DOHH2 (cell line): ENCODE data around the gene ASH1L.
"Not testable (repeated sequence)": the region's sequence is repeated elsewhere in the genome, so short reads cannot be mapped to it uniquely, and the experiment has no call there.

Experiments
- H3F3A ChIP-seq: fragments of 200-600 bp; sonication (generic), shearing (Covaris generic); 2 replicates; pipeline ENCODE4 v1.6.0; 2016; ENCODE audit warnings: antibody characterized with exemption, mild to moderate bottlenecking; ENCODE audit not compliant: control insufficient read depth, insufficient read depth
- H3K27ac ChIP-seq: fragments of 200-600 bp; sonication (generic); 2 replicates; pipeline ENCODE4 v1.5.1; 2014; ENCODE audit warnings: low read depth, mild to moderate bottlenecking, low read length, moderate library complexity
- H3K27me3 ChIP-seq: fragments of 200-600 bp; sonication (generic); 2 replicates; pipeline ENCODE4 v1.6.1; 2014; ENCODE audit warnings: mild to moderate bottlenecking, low read length, mixed read lengths; ENCODE audit not compliant: control insufficient read depth
- H3K36me3 ChIP-seq: fragments of 200-600 bp; sonication (generic); 2 replicates; pipeline ENCODE4 v1.6.1; 2014; ENCODE audit warnings: mild to moderate bottlenecking, low read length, moderate library complexity, mixed read lengths; ENCODE audit not compliant: control insufficient read depth
- H3K4me1 ChIP-seq: fragments of 200-600 bp; sonication (generic); 2 replicates; pipeline ENCODE4 v1.6.1; 2014; ENCODE audit warnings: mild to moderate bottlenecking, low read length, mixed read lengths; ENCODE audit not compliant: control insufficient read depth
- H3K4me2 ChIP-seq: fragments of 200-600 bp; sonication (generic); 2 replicates; pipeline ENCODE4 v1.6.0; 2014; ENCODE audit warnings: mild to moderate bottlenecking, low read length, moderate library complexity
- H3K4me3 ChIP-seq: fragments of 200-600 bp; sonication (generic); 2 replicates; pipeline ENCODE4 v1.5.1; 2014; ENCODE audit warnings: mild to moderate bottlenecking, low read length, mixed read lengths
- H3K79me2 ChIP-seq: fragments of 200-600 bp; sonication (generic); 2 replicates; pipeline ENCODE4 v1.6.1; 2014; ENCODE audit warnings: mild to moderate bottlenecking, low read length, mixed read lengths; ENCODE audit not compliant: control insufficient read depth
- H3K9me2 ChIP-seq: fragments of 200-600 bp; sonication (generic); replicated peaks from 2 replicates; pipeline ENCODE4 v1.6.1; 2014; ENCODE audit warnings: mild to moderate bottlenecking, low read length, mixed read lengths; ENCODE audit not compliant: control insufficient read depth
- H3K9me3 ChIP-seq: fragments of 200-600 bp; sonication (generic); 2 replicates; pipeline ENCODE4 v1.6.1; 2014; ENCODE audit warnings: antibody characterized with exemption, low read length, mixed read lengths; ENCODE audit not compliant: control insufficient read depth, insufficient read depth
- H4K20me1 ChIP-seq: fragments of 200-600 bp; sonication (generic); 2 replicates; pipeline ENCODE4 v1.6.0; 2014; ENCODE audit warnings: low read depth, mild to moderate bottlenecking, antibody characterized with exemption, low read length, moderate library complexity; ENCODE audit not compliant: control insufficient read depth, insufficient read depth
- CTCF ChIP-seq: fragments of 200-600 bp; sonication (generic); IDR thresholded peaks from one replicate; pipeline ENCODE4 v1.5.1; 2014; ENCODE audit warnings: antibody characterized with exemption, mild to moderate bottlenecking, low read depth, low read length; ENCODE audit not compliant: poor library complexity, severe bottlenecking
- EZH2phosphoT487 ChIP-seq: fragments of 200-600 bp; sonication (generic); IDR thresholded peaks from 2 replicates; pipeline ENCODE4 v1.6.1; 2017; ENCODE audit warnings: borderline replicate concordance, mild to moderate bottlenecking, antibody characterized with exemption, low read length, moderate library complexity, mixed read lengths

ASH1L gene

DNA sequence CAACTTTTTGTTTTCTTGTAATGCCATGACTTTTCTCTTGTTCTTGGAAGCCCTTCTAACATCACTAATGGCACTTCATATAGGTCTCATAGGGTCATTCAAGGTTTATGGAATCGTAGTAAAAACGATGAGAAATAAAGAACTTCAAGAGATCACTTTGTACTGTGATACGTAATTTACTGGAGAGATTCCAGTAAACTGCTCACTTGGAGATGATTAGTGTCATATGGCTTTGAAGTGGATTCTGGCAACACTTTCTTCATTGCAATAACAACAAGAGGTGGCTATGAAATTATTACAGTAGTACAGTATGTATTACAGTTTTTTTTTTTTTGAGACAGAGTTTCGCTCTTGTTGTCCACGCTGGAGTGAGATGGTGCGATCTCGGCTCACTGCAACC is 138.5 kb downstream of the ASH1L start:
- Histone ChIP-seq H3K36me3 (0 out of 2 replicates have a peak, but pooled peaks cover under 1% of the 10 kb centered on the region), H3K9me2 (no peaks in the 10 kb centered on the region), H3K27me3 (no peaks in the 10 kb centered on the region), H3K4me2 (no peak overlapping the region), H4K20me1 (no peaks in the 10 kb centered on the region), H3K9me3 (no peaks in the 10 kb centered on the region), H3K4me1 (no peaks in the 10 kb centered on the region), H3K79me2 (peaks cover under 1% of the 10 kb centered on the region; the same call in 1 of the 2 replicates), H3K4me3 (no peak overlapping the region), H3F3A (no peaks in the 10 kb centered on the region), H3K27ac (no peak overlapping the region)
- TF ChIP-seq EZH2phosphoT487: no peak
- TF ChIP-seq CTCF: no peak

DNA sequence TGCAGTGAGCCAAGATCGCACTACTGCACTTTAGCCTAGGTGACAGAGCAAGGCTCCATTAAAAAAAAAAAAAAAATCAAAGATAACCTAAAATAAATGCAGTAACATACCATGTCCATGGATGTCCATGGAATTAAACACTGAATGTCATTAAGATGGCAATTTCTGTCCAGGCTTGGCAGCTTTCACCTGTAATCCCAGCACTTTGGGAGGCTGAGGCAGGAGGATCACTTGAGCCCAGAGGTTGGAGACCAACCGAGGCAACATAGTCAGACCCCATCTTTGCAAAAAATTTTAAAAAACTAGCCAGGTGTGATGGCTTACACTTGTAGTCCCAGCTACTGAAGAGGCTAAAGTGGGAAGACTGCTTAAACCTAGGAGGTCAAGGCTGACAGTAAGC is 141.8 kb downstream of the ASH1L start:
- Histone ChIP-seq H4K20me1 (no peaks in the 10 kb centered on the region), H3K9me2 (no peaks in the 10 kb centered on the region), H3K27ac (no peak overlapping the region), H3K4me2 (no peak overlapping the region), H3F3A (no peaks in the 10 kb centered on the region), H3K4me3 (no peak overlapping the region), H3K36me3 (no peaks in the 10 kb centered on the region; the same call in 1 of the 2 replicates), H3K27me3 (no peaks in the 10 kb centered on the region), H3K4me1 (no peaks in the 10 kb centered on the region), H3K9me3 (no peaks in the 10 kb centered on the region), H3K79me2 (no peaks in the 10 kb centered on the region)
- no peak for TF ChIP-seq EZH2phosphoT487
- TF ChIP-seq CTCF: no peak

GRCh38 chr1:155411840-155412239 is 150.8 kb downstream of the ASH1L start:
- H3K36me3 ChIP-seq: peaks cover 37% of the 10 kb centered on the region
- H3K27me3 ChIP-seq, H3K4me2 ChIP-seq, H3K9me2 ChIP-seq, H3K79me2 ChIP-seq, H3K27ac ChIP-seq, H3K4me3 ChIP-seq, H3K9me3 ChIP-seq, H4K20me1 ChIP-seq, H3K4me1 ChIP-seq, H3F3A ChIP-seq: not testable (repeated sequence)

GRCh38 chr1:155410931-155411330 is 151.7 kb downstream of the ASH1L start:
- Histone ChIP-seq H3K4me2 (no peak overlapping the region), H3K79me2 (no peaks in the 10 kb centered on the region), H3K27ac (no peak overlapping the region), H3K9me2 (no peaks in the 10 kb centered on the region), H3K27me3 (no peaks in the 10 kb centered on the region), H3F3A (0 out of 2 replicates have a peak, but pooled peaks cover 3% of the 10 kb centered on the region), H3K4me3 (no peak overlapping the region), H4K20me1 (0 out of 2 replicates have a peak, but pooled peaks cover 3% of the 10 kb centered on the region), H3K4me1 (no peaks in the 10 kb centered on the region), H3K9me3 (no peaks in the 10 kb centered on the region), H3K36me3 (peaks cover 41% of the 10 kb centered on the region)
- TF ChIP-seq CTCF (no peak), EZH2phosphoT487 (no peak)
